Activated effector memory CD4-positive, alpha-beta T cell treated with anti-CD3 and anti-CD28 coated beads, Interleukin-2, amount 50 U/mL, for 16 hours (primary cell): ENCODE measurements around the gene MTA1.

Experiments
- DNase-seq: peaks from one replicate; pipeline ENCODE4 v3.0.0-alpha.2; 2020

Gene MTA1

DNA sequence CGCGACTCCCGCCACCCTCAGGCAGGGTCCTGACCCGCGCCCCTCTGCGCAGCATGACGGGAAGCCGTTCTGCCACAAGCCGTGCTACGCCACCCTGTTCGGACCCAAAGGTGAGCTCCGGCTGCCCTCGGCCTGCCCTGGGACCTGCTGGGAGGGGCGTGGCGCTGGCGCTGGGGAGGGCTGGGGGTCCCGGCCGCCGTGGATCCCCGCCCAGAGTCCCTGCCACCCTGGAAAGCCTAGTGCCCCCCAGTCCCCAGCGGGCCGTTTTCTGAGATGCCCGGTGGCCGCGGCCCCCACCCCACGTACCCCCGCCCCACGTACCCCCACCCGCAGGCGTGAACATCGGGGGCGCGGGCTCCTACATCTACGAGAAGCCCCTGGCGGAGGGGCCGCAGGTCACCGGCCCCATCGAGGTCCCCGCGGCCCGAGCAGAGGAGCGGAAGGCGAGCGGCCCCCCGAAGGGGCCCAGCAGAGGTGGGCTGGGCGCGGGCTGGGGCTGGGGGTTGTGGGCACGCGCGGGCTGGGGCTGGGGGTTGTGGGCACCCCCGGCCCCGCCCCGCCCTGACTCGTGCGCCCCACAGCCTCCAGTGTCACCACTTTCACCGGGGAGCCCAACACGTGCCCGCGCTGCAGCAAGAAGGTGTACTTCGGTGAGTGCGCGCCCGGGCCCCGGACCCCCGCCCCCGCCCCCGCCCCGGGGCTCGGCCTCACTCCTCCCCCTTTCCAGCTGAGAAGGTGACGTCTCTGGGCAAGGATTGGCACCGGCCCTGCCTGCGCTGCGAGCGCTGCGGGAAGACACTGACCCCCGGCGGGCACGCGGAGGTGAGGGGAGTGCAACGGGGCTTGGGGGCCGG lies 59.0 kb downstream of the MTA1 start:
- DNase-seq = peak; percentile 77

DNA sequence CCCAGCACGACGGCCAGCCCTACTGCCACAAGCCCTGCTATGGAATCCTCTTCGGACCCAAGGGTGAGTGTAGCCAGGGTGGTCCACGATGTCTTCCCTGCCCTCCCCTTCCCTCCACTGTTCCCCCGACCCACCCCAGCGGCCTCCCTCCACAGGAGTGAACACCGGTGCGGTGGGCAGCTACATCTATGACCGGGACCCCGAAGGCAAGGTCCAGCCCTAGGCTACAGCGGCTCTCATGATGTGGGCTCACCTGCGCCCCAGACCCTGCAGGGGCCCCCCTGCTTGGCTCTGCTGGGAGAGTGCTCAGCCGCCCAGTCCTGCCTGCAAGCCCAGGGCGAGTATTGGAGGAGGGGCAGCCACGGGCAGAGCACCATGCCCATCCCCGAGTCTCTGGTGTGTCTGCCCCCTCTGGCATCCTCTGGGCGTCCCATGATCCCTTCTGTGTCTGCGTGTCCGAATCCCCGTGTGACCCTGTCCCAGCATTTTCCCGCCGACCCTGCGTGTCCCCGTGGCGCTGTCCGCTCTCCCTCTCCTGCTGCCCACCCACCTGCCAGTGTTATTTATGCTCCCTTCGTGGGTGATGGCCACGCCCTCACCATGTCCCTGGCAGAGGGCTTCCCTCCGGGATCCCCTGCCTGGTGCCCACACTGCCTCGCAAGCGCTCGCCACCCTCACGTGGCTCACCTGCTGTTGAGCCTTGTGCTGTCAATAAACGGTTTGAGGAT lies 60.0 kb downstream of the MTA1 start:
- no peak for DNase-seq

DNA sequence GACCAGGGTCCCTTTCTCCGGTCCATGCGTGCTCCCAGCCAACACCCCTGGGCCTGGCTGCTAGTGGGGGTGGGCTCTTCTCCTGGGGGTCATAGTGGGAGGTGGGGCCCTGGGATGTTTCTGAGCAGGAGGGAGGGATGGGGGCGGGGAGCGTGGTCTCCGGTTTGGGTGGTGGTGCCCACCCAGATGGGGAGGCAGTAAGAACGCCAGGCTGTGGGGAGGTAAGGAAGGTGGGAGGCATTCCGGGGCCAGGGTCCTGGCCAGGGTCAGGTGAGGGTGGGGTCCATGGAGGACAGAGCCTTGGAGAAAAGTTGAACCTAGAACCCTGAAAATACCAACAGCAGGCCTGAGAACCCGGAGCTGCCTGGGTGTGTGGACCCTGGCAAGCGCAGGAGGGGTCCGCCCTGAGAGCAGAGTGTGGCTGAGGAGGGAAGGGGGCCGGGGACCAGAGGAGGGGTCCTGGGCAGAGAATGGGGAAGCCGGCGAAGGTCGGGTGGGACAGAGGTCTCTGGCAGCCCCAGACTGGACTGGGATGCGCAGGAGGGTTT lies 60.6 kb downstream of the MTA1 start:
- DNase-seq = no peak

DNA sequence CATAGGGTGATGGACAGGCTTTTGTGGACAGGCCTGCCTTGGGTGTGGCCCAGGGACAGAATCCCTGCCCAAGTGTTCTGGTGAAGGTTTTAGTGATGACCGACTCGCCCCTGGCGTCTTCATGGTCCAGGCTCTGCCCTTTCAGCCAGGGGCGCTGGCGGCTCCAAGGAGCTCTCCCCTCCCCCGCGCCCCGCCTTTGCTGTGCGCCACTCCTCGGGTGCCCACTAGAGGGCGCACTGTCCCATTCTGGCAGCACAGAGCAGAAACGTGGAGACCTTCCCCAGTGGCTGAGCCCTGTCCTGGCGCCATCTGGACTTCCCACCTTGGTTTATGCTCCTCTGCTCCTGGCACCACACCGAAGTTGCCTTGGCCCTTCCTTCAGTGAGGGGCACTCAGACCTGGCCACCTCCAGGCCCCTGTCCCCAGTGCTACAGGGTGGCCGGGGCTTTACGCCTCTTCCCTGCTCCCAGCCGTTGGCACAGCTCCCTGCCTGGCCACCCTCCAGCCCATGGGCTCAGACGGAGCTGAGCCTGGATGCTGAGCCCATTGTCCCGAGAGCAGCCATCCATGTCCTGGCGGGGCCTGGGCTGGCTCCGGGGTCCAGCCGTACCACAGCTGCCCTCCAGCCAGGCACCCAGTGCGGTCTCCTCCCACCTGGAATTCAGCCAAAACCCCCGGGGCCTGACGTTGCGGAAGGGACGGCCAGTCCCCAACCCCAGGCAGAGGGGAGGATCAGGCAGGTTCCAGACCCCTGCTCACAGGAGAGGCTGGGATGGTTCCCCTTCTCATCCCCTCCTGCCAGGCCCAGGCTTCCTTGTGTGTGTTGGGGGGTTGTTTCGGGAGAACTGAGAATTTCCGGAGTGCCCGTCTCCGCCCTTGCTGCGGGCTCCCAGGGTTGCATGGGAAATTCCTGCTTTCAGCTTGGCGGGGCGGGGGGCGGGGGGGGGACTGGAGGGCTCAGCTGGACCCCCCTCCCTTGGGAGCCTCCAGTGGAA lies 61.5 kb downstream of the MTA1 start:
- peak; percentile 97 for DNase-seq

DNA sequence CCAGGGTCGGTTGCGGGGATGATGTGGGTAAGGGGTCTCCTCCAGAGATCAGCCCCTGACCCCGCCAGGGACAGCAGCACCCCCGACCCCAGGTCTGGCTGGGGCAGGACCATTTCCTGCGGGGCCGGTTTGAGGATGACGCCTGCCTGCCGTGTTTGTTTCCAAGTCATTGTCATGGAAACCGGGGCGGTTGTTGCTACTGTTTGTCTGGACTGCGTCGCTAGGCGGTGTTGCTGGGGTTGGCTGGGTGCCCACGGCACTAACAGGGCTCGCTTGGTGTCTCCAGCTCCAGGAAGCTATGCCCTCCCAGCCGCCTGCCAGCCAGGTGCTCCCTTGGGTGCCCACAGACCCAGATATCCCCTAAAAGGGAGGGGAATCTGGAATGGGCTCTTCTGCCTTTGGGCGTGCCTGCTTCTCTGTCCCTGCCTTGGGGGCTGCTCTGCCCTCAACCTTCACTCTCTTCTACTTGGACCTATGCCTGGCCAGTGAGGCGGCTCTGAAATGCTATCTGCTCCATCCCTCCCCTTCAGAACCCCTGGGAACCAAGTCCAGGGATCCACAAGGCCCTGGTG lies 62.3 kb downstream of the MTA1 start:
- peak; percentile 97 for DNase-seq

DNA sequence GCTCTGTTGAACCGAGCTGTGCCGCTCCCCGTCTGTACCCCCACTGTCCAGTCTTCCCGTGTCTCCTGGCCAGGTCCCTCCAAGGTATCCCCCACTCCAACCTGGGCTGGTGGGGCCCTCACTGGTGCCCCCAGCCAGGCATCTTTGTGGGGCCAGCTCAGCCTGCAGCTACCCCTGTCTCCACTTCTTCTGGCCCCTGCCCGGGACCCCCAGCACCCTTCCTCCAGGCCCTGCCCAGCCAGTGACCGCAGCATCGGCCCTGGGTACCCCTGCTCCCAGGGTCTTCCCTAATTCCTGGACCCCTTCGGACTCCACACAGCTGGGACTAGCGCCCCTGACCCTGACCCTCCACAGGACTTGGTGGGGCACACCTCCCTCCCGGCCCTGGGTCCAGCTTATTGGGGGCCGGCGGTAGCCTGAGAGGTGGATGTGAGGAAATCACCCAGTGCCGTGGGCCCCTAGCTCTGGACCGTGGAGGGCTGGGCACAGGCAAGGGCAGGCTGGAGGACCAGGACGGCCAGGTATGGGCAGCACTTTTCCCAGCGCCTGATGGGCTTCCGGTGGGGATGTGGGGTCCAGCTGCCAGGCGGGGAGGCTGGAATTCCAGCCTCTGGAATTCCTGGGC lies 63.0 kb downstream of the MTA1 start:
- no peak for DNase-seq

DNA sequence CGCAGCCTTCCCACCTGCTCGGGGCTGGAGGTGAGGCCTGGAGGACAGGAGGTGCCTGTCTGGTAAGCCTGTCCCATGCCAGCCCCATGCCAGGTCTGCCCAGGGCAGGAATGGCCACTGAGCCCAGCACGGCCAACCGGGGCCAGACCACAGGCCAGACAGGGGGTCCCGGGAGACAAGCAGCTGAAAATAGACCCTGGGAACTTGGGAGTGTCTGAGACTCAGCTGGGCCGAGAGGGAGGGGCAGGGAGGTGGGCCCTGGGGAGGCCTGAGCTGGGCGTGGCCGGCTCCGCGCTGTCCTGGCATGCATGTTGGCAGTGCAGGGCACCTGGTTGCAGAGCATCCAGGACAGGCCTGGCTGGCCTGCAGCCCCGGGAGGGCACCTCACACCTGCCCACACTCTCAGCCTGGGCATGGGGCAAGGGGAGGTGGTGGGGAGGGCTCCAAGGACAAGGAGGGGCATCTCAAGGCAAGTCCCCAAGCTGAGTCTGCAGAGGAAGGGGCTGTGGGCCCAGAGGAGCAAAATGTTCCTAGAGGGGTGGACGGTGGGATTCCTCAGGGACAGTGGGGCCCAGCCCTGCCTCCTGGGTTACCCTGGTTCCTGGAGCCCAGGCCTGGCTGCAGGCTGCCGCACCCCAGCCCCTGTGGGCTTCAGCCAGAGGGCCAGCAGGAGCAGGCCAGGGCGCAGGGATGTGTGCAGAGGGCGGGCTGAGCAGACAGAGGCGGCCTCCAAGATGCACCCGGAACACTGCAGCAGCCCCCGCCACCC lies 63.9 kb downstream of the MTA1 start:
- DNase-seq = no peak

DNA sequence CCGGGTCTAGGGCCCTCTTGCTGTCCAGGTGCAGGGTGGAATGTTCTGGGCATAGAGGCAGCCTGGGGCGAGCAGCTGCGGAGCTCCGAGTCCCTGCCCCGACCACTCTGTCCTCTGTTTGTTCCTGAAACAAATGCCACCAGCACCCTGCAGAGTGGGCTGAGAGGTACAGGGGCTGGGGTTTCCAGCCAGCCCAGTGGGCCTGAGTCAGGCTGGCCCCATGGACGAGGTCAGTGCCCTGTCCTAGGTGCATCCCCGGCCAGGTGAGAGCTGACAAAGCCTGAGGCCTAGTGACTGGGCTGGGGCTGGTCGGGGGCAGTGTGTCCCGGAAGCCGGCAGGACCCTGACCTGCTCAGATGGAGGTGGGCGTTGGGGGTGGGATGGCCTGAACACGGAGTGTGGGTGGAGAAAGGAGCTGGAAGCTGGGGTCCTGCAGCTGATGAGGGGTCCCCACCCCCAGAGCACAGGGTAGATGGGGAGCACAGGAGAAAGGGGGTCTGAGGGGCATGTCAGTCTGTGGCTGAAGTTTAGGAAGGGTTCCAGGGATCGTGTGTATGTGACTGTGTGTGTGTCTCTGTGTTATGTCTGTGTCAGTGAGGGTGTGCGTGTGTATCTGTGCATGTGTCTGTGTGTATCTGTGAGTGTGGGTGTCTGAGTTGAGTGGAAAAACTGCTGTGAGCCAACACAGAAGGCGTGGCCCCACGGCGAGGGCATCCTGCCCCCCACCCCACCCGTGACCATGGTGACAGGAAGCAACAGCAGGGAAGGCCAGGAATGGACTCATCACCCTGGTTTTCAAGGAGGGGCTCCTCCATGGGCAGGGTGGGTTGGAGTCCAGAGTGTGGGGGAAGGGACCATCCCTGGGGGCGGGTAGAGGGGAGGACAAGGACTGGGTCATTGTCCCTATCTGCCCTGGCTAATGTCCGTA lies 64.7 kb downstream of the MTA1 start:
- DNase-seq = peak; percentile 86

DNA sequence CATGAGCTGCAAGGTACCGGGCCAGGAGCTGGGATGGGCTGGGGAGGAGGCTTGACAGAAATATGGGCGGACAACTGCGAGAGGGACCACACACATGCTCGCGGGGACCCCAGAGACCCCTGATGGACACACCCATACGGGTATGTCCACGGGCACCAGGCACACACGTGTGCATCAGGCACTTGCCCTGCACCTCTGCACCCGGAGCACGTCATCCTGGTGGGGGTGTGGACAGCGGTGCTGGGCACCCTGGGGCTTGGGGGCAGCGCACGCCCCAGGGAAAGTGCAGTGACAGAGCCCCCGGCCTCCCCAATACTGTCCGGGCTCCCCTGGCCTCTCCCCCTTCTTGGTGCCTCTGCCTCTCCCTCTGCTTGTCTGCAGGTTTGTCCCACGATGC lies 65.4 kb downstream of the MTA1 start:
- no peak for DNase-seq

DNA sequence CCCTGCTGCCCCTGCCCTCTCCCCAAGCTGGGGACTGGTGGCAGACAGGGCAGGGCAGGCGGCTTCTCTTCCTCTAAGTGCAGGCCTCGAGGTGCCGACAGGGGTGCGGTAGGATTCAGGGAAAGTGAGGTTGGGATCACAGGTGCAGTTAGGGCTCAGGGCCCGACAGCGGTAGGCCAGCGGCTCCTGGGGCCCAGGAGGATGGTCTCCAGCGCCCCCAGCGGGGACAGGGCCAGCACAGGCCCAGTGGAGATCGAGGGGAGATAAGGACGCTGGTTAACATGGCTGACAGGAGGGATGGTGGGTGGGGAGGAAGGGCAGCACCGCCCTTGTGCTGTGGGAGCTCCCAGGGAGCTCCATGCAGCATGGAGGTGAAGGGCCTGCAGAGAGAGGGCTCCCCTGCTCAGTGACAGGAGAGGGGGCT lies 66.1 kb downstream of the MTA1 start:
- DNase-seq = peak; percentile 87

DNA sequence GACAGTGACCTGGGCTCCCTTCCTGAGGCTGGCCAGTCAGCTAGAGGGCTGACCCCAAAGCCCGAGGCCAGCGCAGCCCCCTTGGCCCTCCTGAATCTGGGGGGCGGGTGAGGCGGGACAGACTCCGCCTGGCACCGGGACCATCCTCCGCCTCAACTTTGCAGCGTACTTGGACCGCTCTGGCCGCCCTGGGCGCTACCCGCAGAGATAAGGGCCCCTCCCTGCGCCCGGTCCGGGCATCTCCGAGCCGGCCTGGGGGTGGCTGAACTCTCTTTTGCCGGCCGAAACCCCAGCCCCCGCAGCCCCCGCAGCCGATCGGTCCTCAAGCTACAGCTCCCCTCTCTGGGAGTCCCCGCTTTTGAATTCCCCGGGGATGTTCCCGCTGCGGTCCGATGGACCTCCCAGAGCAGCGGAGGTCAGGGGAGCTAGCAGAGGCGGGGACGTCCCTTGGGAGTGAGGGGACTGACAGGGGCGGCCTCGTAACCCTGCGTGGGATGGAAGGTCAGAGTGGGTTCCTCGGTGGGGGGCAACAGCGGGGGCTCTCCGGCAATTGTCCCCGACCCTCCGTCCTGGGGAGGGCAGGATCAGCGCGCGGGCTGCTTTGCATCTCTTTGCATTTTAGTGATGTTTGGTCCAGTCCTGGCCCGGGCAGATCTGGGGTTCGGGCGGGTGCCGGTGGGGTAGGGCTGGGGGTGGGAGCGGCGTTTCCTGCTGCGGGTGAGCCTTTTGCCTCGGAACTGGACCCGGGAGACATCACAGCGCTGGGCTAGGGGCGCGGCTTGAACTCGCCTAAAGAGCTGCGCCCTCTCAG lies 66.7 kb downstream of the MTA1 start, which contains the start of gene CRIP1:
TSS of gene CRIP1 (plus strand) at position 724 of the 811 bp plus-strand sequence. CDS start 374 bp downstream, outside the sequence.
- DNase-seq = peak; percentile 73

DNA sequence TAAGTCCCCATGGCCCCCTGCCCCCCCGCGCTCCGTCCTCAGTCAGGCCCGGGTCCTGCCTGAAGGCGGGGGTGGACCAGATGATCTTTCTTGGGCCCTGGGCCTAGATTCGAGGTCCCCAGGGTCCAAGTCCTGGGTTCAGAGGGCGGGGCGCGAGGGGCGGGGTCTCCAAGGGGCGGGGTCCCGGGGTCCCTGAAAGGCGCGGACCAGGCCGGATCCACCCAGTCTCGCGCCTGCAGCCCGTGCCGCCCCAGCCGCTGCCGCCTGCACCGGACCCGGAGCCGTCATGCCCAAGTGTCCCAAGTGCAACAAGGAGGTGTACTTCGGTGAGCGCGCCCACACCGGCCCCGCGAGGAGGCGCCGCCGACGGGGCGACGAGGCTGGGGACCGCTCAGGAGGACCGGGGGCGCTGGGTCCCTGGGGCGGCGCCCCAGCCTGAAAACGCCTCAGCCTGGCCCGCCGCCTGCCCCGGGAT lies 67.4 kb downstream of the MTA1 start:
- peak; percentile 87 for DNase-seq

DNA sequence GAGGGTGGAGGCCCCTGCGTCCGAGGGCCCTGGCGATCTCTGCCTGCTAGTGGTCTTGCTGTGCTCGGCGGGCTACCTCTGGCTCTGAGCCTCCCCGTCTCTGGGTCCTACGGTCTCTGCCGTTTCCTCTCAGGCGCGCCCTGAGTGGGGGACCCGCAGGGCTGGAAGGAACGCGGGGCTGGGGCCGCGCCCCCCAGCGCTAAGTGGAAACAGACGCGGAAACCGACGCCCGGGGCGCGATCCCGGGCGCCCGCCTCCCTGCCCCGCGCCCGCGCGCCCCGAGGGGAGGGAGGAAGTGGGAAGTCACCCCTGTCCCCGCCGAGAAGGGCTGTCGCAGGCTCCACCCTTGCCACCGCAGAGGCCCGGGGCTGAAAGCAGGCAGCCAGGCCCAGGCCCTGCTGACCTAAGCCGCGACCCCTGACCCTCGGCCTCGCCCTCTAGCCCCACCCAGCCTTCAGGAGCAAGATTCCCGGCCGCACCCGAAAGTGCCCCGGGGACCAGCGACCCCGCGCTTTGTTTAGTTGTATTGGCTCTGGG lies 67.9 kb downstream of the MTA1 start:
- DNase-seq = peak; percentile 89

DNA sequence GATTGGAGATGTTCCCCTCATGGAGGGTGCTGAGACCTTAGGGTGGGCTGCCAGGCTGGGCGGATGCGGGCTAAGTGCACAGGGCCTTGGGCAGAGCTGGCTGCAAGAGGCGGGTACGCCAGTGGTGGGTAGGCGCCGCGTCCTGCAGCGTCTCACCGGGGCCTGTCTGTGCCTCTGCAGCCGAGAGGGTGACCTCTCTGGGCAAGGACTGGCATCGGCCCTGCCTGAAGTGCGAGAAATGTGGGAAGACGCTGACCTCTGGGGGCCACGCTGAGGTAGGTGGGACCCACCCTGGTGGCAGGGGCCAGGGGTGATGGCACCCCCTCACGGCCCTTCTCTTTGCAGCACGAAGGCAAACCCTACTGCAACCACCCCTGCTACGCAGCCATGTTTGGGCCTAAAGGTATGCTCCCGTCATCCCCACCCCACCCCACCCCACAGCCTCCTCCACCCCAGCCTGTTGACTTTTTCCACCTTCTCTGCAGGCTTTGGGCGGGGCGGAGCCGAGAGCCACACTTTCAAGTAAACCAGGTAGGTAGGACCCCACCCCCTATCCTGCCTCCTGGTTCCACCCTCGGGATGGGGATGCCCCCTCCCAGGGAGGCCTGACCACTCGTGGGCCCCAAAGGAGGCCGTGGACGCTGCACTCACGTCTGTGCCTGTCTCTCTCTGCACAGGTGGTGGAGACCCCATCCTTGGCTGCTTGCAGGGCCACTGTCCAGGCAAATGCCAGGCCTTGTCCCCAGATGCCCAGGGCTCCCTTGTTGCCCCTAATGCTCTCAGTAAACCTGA lies 68.6 kb downstream of the MTA1 start:
- peak; percentile 74 for DNase-seq

DNA sequence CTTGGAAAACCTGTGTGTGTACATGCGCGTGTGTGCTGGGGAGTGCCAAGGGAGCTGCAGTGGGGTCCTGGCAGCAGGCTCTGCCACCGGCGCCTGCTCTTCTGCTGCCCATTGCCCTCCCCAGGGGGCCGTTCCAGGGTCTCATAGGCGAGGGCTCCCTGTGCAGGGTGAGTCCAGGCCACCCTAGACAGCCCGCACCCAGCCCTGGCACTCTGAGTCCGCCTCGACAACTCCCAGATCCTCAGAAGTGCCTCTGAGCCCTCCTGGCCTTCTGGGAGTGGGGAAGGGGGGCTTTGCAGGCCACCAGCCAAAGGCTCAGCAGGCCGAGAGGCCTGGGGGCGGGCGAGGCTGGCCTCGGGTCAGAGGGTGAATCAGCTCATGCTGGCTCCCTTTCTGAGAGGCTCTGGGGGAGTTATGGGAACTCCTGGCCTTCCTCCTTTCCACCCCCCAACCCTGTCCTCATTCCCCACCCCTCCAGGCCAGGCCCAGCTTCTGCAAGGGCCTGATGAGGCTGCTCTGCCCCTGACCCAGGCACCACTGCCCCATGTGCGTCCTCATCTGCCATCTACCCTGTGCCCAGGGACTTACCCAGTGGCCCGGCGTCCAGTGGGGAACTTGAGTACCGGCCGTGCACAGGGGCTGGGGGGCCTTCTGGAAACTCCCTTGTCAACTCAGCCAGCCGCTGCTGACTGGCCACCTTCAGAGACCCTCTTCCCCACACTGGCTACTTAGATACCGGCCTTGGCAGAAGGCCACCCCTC lies 69.3 kb downstream of the MTA1 start:
- no peak for DNase-seq

DNA sequence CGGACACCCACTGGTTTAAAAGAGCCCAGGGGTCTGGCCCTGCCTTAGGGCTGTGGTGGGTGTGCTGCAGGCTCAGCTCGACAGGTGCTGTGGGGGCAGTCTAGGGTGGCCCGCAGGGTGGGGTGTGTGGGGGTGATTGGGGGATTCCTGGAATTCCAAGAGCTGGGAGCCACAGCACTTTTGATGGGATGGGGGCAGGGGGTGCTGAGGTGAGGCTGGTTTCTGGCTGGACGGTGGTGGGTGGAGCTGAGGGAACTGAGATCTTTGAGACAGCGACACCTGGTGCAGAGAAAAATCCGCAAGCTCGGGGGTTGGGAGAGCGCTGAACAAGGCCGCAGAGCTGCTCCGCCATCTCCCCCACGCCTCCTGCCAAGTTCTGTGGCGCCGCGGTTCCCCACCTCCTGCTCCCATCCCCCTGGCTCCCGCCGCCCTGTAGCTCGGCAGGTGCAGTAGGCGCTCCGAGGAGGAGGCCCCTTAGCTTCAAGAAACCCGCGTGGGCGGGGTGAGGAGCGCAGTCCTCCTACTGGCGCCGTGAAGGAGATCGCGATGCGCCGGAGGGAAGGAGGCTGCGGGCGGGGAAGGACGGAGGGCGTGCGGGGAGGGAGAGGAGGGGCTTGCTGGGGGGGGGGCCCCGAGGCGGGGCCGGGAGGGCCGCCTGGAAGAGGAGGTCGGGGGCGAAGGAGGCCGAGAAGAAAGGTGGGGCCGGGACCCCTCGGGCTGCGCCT lies 70.1 kb downstream of the MTA1 start:
- peak; percentile 94 for DNase-seq
